Stimulated activated CD4-positive, alpha-beta T cell treated with anti-CD3 and anti-CD28 coated beads, Interleukin-1b, Interleukin-23, amount 100 ng/mL, for 1 hour (primary cell): ENCODE data around the gene FBXL17.

ENCODE experiments used
- DNase-seq, 2 donors: peaks; one replicate each; pipeline ENCODE4 v3.0.0-alpha.2; 2020; ENCODE audit warnings: low read depth in 2 of 2

FBXL17 gene

DNA sequence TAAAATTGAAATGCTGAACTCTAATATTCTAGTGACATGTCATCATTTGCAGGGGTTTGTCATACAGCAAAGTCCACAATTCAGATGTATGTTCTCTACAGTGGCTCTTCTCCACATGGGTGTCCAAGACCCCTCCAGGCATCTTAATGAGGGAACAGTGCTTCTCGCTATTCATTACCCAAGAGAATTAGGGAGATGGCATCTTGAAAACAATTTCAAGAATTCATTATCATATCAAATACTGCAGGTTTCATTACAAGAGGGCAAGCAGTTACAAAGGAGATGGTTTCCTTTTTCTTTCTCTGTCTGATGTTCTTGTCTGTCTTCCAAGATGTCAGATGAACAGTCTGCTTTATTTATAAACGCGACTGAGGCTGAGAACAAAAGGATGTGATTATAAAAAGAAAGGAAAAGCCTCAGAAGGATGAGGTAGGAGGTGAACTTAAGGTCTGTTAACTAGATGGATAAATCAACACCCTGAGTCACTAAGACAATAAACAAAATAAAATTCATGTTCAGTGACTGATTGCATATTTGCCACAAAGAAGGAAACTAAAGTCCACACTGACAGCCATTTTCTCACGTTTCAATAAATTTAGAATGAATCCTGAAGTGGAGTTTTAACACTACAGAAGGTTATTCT is 384.4 kb downstream of the FBXL17 start:
- no peak for DNase-seq

DNA sequence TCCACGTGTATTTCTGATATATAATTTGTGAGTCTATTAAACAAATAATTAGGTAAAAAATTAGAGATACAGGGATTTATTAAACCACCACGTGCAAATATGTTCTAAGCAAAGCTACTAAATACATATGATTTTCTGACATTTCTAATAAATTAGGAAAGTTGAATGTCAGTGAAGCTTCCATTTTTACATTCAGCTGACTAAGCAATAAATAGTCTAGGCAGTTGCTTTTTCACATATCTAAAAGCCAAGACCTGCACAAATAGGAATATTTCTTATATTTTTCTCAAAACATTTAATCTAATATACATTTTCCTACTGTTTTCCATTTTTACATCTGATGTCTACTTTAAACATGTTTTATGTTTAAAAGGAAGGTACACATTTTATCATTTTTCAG is 388.6 kb downstream of the FBXL17 start:
- no peak for DNase-seq

GRCh38 chr5:107990881-107991810 is 390.8 kb downstream of the FBXL17 start:
- no peak for DNase-seq

DNA sequence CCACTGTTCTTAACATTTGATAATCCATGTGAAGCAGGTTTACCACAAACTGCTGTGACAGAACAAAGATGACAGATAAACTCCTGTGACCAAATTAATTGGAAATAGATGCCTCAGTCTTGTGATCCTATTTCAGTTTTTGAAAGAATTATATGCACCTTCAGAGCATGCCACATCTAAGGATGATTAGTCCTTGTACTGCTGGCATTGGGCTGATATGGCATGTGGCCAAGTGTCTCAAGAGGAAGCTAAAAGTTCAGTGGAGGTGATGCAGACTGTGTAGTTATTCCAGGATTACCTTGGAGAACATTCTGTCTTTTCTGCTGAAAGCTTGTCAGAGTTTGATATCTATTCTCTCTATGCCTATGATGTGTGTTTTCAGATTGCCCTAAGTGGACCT is 396.8 kb downstream of the FBXL17 start:
- no peak for DNase-seq

DNA sequence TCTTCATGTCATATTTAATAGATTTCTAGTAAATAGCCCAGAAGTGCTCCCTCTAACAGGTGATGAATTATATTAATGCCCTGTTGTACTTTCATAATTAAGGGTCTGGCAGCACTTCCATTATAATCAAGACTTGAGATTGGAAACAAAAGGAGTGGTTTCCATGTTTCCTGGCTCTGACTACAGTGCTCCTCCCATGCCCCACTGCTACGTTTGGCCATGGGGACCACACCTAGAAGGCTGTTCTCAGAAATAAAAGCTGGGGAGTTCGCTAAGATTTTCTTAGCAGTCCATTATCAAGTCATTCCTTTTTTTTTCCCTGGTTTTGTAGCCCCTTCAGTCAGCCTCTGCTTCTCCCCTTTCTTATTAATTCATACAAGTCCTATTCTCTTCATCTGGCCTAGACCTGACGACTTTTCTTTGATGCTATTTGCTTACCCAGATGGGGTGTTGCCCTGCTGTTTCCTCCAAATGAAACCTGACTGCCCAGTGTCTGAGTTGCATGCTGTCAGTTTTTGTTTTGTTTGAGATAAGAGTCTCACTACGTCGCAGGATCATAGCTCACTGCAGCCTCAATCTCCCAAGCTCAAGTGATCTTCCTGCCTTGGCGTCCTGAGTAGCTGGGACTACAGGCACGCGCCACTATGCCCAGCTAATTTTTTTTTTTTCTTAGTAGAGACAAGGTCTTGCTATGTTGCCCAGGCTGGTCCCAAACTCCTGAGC is 399.0 kb downstream of the FBXL17 start:
- DNase-seq, result no peak

- no peak for DNase-seq
Measured at GRCh38 chr5:107980923-107981692, 400.8 kb downstream of the FBXL17 start.

GRCh38 chr5:107979900-107980299 is 402.0 kb downstream of the FBXL17 start:
- no peak for DNase-seq

DNA sequence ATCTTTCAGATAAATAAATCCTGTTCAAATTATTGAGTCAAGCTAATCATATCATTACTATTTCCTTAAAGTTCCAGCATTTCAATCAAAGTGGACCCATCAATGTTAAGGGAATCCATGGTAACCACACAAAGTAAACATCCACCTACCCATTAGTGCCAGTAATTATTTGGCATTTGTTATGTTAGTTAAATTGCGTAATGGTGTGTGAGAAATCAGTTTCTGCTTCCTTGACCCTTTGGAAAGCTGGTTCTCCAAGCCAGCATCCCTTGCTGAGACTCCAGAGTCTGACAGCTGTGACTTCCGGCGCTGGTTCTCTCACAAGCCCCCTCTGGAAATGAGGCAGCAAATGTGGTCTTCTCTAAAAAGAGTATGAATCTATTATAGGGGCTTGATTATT is 402.6 kb downstream of the FBXL17 start:
- DNase-seq, result no peak

GRCh38 chr5:107977550-107978071 is 404.3 kb downstream of the FBXL17 start:
- DNase-seq, result no peak

DNA sequence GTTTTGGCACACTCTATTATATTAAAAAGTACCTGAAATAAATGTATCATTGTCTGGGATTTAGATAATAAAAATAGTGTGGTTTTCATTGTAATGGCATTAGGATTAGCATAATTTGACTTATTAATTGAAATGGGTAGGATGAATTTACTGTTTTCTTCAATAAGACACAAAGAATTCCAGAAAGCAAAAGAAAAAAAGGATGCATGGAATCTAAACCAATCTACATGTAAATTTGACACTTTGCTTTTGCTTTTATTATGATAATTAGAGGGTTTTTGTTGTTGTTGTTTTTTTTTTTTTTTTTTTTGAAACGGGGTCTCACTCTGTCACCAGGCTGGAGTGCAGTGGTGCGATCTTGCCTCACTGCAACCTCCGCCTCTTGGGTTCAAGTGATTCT is 406.3 kb downstream of the FBXL17 start:
- DNase-seq, result no peak

- DNase-seq, result no peak
Measured at GRCh38 chr5:107971846-107972245, 410.1 kb downstream of the FBXL17 start.

DNA sequence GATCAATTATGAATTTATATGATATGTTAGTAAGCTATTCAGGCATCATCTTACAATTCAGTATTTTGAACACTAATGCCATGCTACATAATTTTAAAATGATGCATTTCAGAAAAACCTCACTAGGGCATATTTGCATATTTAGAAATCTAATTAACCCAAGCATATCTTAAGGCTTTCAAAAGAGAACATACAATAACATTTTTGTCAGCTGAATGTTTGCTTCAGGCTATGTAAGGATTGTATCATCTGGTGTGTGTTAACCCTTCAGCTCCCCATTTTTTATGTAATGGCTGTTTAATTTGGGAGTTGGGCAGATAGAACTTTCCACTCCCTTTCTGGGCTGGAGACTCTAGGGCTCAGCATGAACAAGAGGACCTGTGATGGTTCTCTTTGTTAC is 412.1 kb downstream of the FBXL17 start:
- DNase-seq, result no peak

DNA sequence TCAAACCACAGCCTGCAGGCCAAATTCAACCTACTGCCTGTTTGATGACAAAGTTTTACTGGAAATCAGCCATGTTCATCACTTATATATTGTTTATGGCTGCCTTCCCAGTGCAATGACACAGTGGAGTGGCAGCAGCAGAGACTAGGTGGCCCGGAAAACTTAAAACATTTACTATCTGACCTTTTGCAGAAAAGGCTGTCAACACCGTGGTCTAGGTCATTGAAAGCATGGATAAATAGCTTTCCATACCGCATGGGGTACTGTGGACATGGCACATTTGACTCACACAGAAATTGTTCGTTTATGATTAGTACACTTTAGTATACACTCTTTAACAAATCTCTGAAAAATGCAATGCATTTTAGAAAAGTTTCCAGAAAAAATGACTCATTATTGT is 412.9 kb downstream of the FBXL17 start:
- DNase-seq, result no peak

GRCh38 chr5:107968406-107968843 is 413.5 kb downstream of the FBXL17 start:
- DNase-seq, result no peak

DNA sequence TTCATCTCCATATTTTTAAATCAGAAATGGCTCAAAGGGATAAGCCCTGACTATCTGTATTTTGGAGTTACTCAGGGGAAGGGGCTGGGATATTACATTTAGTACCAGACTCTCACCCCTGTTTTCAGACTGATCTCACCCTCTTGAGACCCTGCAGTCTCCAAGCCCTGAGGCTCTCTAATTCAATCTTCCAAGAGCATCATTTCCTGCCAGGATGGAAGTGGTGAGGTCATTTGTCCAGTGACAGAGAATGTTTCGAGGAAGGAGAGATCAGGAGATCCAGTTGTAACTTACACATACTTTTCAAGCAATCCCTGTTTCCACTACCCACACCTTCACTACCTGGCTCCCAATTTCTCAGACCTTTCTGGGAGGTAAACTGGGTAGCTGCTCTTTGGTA is 415.7 kb downstream of the FBXL17 start:
- DNase-seq, result no peak

DNA sequence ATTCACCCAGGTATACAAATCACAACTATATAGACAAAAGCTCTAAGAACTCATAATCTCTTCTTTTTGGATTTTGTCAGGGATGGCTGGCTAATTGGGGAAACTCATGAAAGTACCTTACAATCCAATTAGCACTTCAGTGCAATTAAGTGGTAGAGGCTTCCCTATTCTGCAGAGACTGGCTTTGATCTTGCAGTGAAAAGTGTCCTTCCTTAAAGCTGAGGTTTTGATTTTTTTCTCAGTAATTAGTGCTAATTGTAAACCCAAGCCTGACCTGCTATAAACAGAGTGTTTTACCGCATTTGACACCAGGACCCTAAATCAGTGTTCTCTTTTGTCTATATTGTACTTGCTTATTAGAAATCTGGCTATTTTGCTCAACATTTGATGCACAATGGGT is 417.2 kb downstream of the FBXL17 start:
- no peak for DNase-seq

DNA sequence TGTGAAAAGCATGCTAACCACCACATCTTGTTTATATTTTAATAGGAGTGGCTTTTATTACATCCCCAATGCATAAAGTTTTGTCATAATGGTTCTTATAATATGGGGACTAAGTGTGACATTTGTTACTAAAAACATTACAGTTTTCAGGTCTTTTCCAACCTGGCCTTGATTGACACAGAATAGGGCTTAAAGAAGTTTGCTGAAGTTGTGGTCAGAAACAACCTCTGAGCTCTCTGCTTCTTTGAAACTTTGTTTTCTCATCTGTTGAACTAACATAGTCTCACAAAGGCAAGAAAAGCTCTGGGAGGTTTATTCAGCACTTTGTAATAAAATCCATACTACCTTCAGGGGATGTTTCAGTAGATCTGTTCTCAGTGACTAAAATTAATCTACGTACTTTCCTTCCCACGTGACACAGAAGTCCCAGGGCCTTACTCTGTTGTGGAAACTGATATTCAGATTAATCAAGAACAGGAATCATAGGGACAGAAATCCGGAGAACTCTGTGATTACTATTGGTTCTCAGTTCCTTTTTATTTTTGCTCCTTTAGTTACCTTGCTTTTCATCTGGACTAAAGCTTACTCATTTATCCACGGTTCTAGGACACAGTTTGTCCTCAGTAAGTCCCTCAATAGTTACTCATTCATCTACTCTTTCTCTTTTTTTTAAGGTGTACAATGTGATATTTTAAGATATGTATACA is 422.2 kb downstream of the FBXL17 start:
- no peak for DNase-seq

GRCh38 chr5:107958861-107959260 is 423.0 kb downstream of the FBXL17 start:
- DNase-seq, result no peak

GRCh38 chr5:107958432-107958831 is 423.5 kb downstream of the FBXL17 start:
- no peak for DNase-seq

DNA sequence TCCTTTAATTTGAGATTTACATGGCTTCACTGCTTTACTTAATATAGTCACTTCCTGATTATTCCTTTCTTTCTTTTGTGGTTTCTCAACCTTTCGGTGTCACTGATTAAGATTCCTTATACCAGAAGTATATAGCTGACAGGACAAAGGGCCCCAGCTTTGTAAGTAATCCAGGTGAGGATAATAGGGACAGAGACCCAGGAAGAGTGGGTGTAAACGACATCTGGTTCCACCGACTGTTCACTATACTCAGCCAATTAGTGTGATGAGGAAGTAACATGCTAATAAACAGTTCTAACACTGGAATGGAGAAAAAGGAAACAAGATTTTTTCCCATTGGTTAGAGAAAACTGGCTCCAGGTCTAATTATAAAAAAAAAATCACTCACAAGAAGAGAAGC is 424.8 kb downstream of the FBXL17 start:
- no peak for DNase-seq

- DNase-seq, result no peak
Measured at GRCh38 chr5:107955321-107955720, 426.6 kb downstream of the FBXL17 start.
